HEK293 (cell line): ENCODE data around the gene CAPZB.

Experiments
- CTCF ChIP-seq: fragments of 450-650 bp; formaldehyde crosslinking; IDR thresholded peaks from 2 replicates; pipeline ENCODE4 v1.5.1; 2016; ENCODE audit warnings: missing biosample characterization, missing genetic modification characterization
- EGR2 ChIP-seq: fragments of 450-650 bp; formaldehyde crosslinking; IDR thresholded peaks from 2 replicates; pipeline ENCODE4 v1.5.1; 2016; ENCODE audit warnings: low read depth, missing biosample characterization, missing genetic modification characterization
- PRDM1 ChIP-seq: fragments of 450-650 bp; formaldehyde crosslinking; IDR thresholded peaks from 2 replicates; pipeline ENCODE4; 2016; ENCODE audit warnings: missing biosample characterization, missing genetic modification characterization
- REPIN1 ChIP-seq: fragments of 450-650 bp; formaldehyde crosslinking; IDR thresholded peaks from 2 replicates; pipeline ENCODE4 v1.5.1; 2017; ENCODE audit warnings: missing biosample characterization, missing genetic modification characterization, low read depth
- SP3 ChIP-seq: fragments of 450-650 bp; formaldehyde crosslinking; IDR thresholded peaks from 2 replicates; pipeline ENCODE4 v1.5.1; 2016; ENCODE audit warnings: missing biosample characterization, missing genetic modification characterization
- ZNF184 ChIP-seq: fragments of 450-650 bp; IDR thresholded peaks from 2 replicates; pipeline ENCODE4 v1.5.1; 2018; ENCODE audit warnings: missing biosample characterization, mild to moderate bottlenecking, missing genetic modification characterization
- ZNF449 ChIP-seq: fragments of 450-650 bp; formaldehyde crosslinking; IDR thresholded peaks from 2 replicates; pipeline ENCODE4 v1.5.1; 2017; ENCODE audit warnings: missing biosample characterization, mild to moderate bottlenecking, missing genetic modification characterization, moderate library complexity
- ZNF558 ChIP-seq: fragments of 450-650 bp; formaldehyde crosslinking; IDR thresholded peaks from 2 replicates; pipeline ENCODE4 v1.5.1; 2016; ENCODE audit warnings: missing biosample characterization, missing genetic modification characterization
- ZNF670 ChIP-seq: fragments of 450-650 bp; formaldehyde crosslinking; IDR thresholded peaks from 2 replicates; pipeline ENCODE4 v1.5.1; 2016; ENCODE audit warnings: missing biosample characterization, missing genetic modification characterization, low read depth
- ZNF792 ChIP-seq: fragments of 450-650 bp; formaldehyde crosslinking; IDR thresholded peaks from 2 replicates; pipeline ENCODE4 v1.5.1; 2016; ENCODE audit warnings: missing biosample characterization, missing genetic modification characterization
- TF ChIP-seq, protein P1 (sequence below): fragments of 450-650 bp; formaldehyde crosslinking; IDR thresholded peaks from 2 replicates; pipeline ENCODE4 v1.5.1; 2016; ENCODE audit warnings: missing biosample characterization, missing genetic modification characterization

DNA sequence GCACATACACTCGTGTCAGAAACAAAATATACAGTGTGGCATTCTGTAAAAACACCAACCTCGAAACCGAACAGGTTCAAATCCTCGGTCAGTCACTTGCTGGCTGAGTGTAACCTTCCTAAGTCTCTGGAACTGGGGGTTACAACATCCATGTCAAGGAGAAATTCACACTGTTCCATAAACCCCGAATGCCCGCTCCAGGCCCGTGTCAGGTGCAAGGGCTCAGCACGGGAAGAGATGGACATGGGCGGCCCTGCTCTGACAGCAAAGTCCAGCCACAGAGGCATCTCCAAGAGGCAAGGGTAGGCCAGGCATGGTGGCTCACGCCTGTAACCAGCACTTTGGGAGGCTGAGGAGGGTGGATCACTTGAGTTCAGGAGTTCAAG is 93.8 kb downstream of the CAPZB start:
- TF ChIP-seq REPIN1 (tag by site-specific recombination) (no peak), ZNF792 (tag by site-specific recombination) (no peak), CTCF (tag by site-specific recombination) (no peak), ZNF184 (tag by site-specific recombination) (no peak), SP3 (tag by site-specific recombination) (no peak), ZNF670 (tag by site-specific recombination) (no peak), ZNF558 (tag by site-specific recombination) (no peak), EGR2 (tag by site-specific recombination) (no peak), ZNF449 (tag by site-specific recombination) (no peak), PRDM1 (tag by site-specific recombination) (no peak)
- TF ChIP-seq, protein P1, sequence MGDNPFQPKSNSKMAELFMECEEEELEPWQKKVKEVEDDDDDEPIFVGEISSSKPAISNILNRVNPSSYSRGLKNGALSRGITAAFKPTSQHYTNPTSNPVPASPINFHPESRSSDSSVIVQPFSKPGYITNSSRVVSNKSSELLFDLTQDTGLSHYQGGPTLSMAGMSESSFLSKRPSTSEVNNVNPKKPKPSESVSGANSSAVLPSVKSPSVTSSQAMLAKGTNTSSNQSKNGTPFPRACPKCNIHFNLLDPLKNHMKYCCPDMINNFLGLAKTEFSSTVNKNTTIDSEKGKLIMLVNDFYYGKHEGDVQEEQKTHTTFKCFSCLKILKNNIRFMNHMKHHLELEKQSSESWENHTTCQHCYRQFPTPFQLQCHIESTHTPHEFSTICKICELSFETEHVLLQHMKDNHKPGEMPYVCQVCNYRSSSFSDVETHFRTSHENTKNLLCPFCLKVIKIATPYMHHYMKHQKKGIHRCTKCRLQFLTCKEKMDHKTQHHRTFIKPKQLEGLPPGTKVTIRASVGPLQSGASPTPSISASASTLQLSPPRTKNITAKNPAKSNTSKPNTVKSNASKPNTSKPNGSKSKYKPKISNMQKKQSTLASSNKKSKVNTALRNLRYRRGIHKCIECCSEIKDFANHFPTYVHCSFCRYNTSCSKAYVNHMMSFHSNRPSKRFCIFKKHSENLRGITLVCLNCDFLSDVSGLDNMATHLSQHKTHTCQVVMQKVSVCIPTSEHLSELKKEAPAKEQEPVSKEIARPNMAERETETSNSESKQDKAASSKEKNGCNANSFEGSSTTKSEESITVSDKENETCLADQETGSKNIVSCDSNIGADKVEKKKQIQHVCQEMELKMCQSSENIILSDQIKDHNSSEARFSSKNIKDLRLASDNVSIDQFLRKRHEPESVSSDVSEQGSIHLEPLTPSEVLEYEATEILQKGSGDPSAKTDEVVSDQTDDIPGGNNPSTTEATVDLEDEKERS = no peak
